ENCODE data around the gene ADGRE3. TPM values are rescaled to one million over a fixed set of nuclear protein-coding genes. Genes with fewer than 3 reads are reported as not detected.
"Not testable (repeated sequence)": the region's sequence is repeated elsewhere in the genome, so short reads cannot be mapped to it uniquely, and the experiment has no call there.

ADGRE3 gene
- total RNA-seq, 1 donor from 2014 or later, result not detected

GRCh38 chr19:14595558-14595957 is 79.1 kb downstream of the ADGRE3 start:
- DNase-seq, result no peak

GRCh38 chr19:14589433-14589832 is 85.2 kb downstream of the ADGRE3 start:
- DNase-seq, result not testable (repeated sequence)

- not testable (repeated sequence) for DNase-seq
These were observed 89.5 kb downstream of the ADGRE3 start for GRCh38 chr19:14585187-14585586.

GRCh38 chr19:14584372-14584771 is 90.3 kb downstream of the ADGRE3 start:
- not testable (repeated sequence) for DNase-seq

- no peak for DNase-seq
These were observed 91.7 kb downstream of the ADGRE3 start, which contains the start of gene CLEC17A for GRCh38 chr19:14582894-14583340. Gene CLEC17A (plus strand): TSS chr19:14583084. CDS start chr19:14583161, 77 bp downstream.

- DNase-seq, result no peak
These were observed 93.9 kb downstream of the ADGRE3 start for GRCh38 chr19:14580623-14581237.

GRCh38 chr19:14577885-14578427 is 96.7 kb downstream of the ADGRE3 start:
- no peak for DNase-seq

GRCh38 chr19:14577264-14577663 is 97.4 kb downstream of the ADGRE3 start:
- DNase-seq, result no peak

GRCh38 chr19:14576363-14576762 is 98.3 kb downstream of the ADGRE3 start:
- no peak for DNase-seq

GRCh38 chr19:14575428-14575980 is 99.1 kb downstream of the ADGRE3 start:
- DNase-seq, result no peak

- DNase-seq, result peak; percentile 96
These were observed 102.8 kb downstream of the ADGRE3 start, which contains the start of gene NDUFB7 for GRCh38 chr19:14571695-14572490. Gene NDUFB7 (minus strand): TSS chr19:14572066. CDS start chr19:14572000, 66 bp downstream.

GRCh38 chr19:14570864-14571527 is 103.6 kb downstream of the ADGRE3 start:
- no peak for DNase-seq

Small RNA genes lying within 50 kb of the gene (small RNA-seq; reads per million reads assigned to genes)
- gene AC022149.2 (ENCODE audit: low replicate concordance) (not detected), gene RN7SL842P (ENCODE audit: low replicate concordance) (not detected)

Other genes with a start within 250 kb of the ADGRE3 start
- gene PKN1, start 241.5 kb downstream of the ADGRE3 start, total RNA-seq, result 83.0 TPM
- gene PTGER1, start 199.5 kb downstream of the ADGRE3 start, total RNA-seq, result not detected
- 98.8 TPM for gene GIPC1, start 178.7 kb downstream of the ADGRE3 start, total RNA-seq
- 79.8 TPM for gene DNAJB1, start 156.4 kb downstream of the ADGRE3 start, total RNA-seq
- 74.2 TPM for gene TECR, start 145.2 kb downstream of the ADGRE3 start, total RNA-seq
- gene NDUFB7, start 102.8 kb downstream of the ADGRE3 start, total RNA-seq, result 280 TPM
- 1.0 TPM for gene CLEC17A, start 91.8 kb downstream of the ADGRE3 start, total RNA-seq
- gene ZNF333, start 15.2 kb upstream of the ADGRE3 start, total RNA-seq, result 18.1 TPM
- gene ADGRE2, start 103.7 kb upstream of the ADGRE3 start, total RNA-seq, result 0.31 TPM
- not detected for gene OR7A5, start 160.3 kb upstream of the ADGRE3 start, total RNA-seq
- gene OR7C1, start 160.3 kb upstream of the ADGRE3 start, total RNA-seq, result 0.31 TPM
- not detected for gene OR7A10, start 174.1 kb upstream of the ADGRE3 start, total RNA-seq
- not detected for gene OR7A17, start 211.3 kb upstream of the ADGRE3 start, total RNA-seq